ENCODE results near the gene TFRC. TPM values are rescaled to one million over a fixed set of nuclear protein-coding genes. Genes with fewer than 3 reads are reported as not detected.

The TFRC gene
- total RNA-seq, 1 experiment from 2014 or later, result 604 TPM

DNA sequence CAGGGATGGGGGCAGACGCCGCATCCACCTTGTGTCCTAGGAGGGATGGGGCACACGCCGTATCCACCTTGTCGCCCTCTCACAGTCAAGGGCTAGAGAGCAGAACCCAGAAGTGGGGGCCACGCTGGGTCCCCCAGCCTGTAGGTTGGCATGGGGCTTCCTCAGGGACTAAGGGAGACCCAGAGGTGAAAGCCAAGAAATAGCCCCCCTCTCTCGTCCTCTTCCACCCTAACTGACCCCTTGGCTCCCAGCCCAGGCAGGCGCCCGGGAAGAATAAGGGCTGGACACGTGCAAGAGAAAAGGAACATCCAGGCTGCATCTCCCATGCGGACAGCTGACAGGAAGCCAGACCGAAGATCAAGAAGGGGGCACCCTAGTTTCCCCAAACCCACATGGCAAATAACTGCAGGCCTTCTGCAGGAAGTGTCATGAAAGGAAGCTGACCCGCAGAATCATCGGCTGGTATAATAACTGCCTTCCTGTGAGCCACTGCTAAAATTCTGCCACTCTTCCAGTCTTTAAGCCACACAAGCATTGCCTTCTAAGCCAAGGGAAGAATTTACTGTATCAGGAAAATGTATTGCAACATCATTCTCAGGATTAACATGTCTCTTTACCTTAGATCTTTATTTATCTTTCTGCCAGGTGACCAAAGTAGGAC is 38.5 kb upstream of the TFRC start:
- no peak for ATAC-seq
- POLR2A ChIA-PET, result interaction anchor here (0.5 kb wide), 1 partner anchor 516 kb away, joined by 3 read pairs; no protein-coding TSS in a partner anchor
- H3K4me3 ChIP-seq (ENCODE audit: low read depth in 2 of 2, low read length in 2 of 2), result no peak overlapping the region
- TF ChIP-seq, protein P1, sequence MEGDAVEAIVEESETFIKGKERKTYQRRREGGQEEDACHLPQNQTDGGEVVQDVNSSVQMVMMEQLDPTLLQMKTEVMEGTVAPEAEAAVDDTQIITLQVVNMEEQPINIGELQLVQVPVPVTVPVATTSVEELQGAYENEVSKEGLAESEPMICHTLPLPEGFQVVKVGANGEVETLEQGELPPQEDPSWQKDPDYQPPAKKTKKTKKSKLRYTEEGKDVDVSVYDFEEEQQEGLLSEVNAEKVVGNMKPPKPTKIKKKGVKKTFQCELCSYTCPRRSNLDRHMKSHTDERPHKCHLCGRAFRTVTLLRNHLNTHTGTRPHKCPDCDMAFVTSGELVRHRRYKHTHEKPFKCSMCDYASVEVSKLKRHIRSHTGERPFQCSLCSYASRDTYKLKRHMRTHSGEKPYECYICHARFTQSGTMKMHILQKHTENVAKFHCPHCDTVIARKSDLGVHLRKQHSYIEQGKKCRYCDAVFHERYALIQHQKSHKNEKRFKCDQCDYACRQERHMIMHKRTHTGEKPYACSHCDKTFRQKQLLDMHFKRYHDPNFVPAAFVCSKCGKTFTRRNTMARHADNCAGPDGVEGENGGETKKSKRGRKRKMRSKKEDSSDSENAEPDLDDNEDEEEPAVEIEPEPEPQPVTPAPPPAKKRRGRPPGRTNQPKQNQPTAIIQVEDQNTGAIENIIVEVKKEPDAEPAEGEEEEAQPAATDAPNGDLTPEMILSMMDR (IDR thresholded peaks at IDR 0.05), result no peak
- TF ChIP-seq, protein P2, sequence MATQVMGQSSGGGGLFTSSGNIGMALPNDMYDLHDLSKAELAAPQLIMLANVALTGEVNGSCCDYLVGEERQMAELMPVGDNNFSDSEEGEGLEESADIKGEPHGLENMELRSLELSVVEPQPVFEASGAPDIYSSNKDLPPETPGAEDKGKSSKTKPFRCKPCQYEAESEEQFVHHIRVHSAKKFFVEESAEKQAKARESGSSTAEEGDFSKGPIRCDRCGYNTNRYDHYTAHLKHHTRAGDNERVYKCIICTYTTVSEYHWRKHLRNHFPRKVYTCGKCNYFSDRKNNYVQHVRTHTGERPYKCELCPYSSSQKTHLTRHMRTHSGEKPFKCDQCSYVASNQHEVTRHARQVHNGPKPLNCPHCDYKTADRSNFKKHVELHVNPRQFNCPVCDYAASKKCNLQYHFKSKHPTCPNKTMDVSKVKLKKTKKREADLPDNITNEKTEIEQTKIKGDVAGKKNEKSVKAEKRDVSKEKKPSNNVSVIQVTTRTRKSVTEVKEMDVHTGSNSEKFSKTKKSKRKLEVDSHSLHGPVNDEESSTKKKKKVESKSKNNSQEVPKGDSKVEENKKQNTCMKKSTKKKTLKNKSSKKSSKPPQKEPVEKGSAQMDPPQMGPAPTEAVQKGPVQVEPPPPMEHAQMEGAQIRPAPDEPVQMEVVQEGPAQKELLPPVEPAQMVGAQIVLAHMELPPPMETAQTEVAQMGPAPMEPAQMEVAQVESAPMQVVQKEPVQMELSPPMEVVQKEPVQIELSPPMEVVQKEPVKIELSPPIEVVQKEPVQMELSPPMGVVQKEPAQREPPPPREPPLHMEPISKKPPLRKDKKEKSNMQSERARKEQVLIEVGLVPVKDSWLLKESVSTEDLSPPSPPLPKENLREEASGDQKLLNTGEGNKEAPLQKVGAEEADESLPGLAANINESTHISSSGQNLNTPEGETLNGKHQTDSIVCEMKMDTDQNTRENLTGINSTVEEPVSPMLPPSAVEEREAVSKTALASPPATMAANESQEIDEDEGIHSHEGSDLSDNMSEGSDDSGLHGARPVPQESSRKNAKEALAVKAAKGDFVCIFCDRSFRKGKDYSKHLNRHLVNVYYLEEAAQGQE (IDR thresholded peaks at IDR 0.05; ENCODE audit: insufficient read depth in 1 of 2, low read depth in 2 of 2, low read length in 1 of 2), result no peak
- TF ChIP-seq TCF7L2 (IDR thresholded peaks at IDR 0.05; ENCODE audit: low read depth, low read length), result no peak
- CTCF ChIA-PET, result no interaction called here
- in situ Hi-C loops (cut with HindIII; ENCODE audit: low pct_unique_long_range_greater_than_20kb, low sequenced_read_pairs), result no loop called here
- H3K4me1 ChIP-seq (ENCODE audit: control insufficient read depth, insufficient read depth, low read length), result no peaks in the 10 kb centered on the region
- H3K27ac ChIP-seq (ENCODE audit: low read length), result no peak overlapping the region
- H3K36me3 ChIP-seq (ENCODE audit: control insufficient read depth, insufficient read depth, low read length), result no peaks in the 10 kb centered on the region
- H3K27me3 ChIP-seq (ENCODE audit: control insufficient read depth, insufficient read depth, low read length), result no peaks in the 10 kb centered on the region
- BruUV-seq (replicated peaks), result no TSS peak
- H3K9me3 ChIP-seq (ENCODE audit: control insufficient read depth, insufficient read depth, low read depth, low read length), result no peaks in the 10 kb centered on the region
- intact Hi-C loops (cut with micrococcal nuclease; ENCODE audit: unreplicated experiment), result no loop called here
- DNase-seq (ENCODE audit: low read depth, low spot score), result no peak

DNA sequence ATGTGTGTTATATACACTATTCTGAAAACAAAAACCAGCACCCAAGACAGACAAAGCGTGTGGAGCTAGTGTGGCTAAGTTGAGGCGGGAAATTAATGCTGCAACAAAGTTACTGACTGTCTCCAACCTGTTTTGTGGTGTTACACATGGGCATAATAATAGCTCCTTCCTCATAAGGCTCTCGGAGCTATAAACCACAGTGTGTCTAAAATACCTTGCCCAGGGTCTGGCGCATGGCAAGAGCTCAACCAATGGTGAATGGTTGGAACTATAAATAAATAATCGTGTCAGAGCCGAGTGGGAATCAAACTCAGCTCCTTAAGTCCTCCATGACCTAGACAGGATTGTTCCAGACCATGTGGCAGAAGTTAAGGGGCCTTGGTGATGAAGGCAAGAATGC is 35.9 kb upstream of the TFRC start:
- H3K27ac ChIP-seq (ENCODE audit: low read length), result no peak overlapping the region
- ChIA-PET CTCF (interaction anchor here (0.6 kb wide), 1 partner anchor 101 kb away, joined by 3 read pairs; no protein-coding TSS in a partner anchor), POLR2A (interaction anchor here (0.6 kb wide), 1 partner anchor 569 kb away, joined by 3 read pairs; no protein-coding TSS in a partner anchor)
- no peaks in the 10 kb centered on the region for H3K36me3 ChIP-seq (ENCODE audit: control insufficient read depth, insufficient read depth, low read length)
- DNase-seq (ENCODE audit: low read depth, low spot score) (no peak), ATAC-seq (no peak)
- H3K4me1 ChIP-seq (ENCODE audit: control insufficient read depth, insufficient read depth, low read length), result no peaks in the 10 kb centered on the region
- BruUV-seq (replicated peaks), result no TSS peak
- intact Hi-C loops (cut with micrococcal nuclease; ENCODE audit: unreplicated experiment) (no loop called here), in situ Hi-C loops (cut with HindIII; ENCODE audit: low pct_unique_long_range_greater_than_20kb, low sequenced_read_pairs) (no loop called here)
- H3K4me3 ChIP-seq (ENCODE audit: low read depth in 2 of 2, low read length in 2 of 2), result no peak overlapping the region
- no peaks in the 10 kb centered on the region for H3K27me3 ChIP-seq (ENCODE audit: control insufficient read depth, insufficient read depth, low read length)
- H3K9me3 ChIP-seq (ENCODE audit: control insufficient read depth, insufficient read depth, low read depth, low read length), result no peaks in the 10 kb centered on the region
- TF ChIP-seq, protein P1 (IDR thresholded peaks at IDR 0.05), result no peak

DNA sequence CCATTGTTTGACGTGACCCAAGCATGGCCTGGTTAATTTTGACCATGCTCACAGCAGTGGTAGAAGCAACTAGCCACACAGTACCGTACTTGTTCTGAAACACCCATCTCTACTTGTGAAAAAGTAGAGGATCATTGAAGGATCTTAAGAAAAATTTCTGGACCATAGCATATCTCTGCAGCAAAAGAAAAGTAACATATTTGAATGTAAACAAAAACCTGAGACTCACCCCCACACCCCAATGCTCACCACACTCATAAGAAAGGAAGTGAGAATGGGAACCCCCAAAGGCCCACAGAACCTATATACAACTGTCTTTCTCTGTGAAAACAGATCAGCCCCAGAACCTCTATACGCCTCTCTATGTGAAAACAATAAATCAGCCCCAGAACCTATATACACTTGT is 33.8 kb upstream of the TFRC start:
- Histone ChIP-seq H3K27ac (ENCODE audit: low read length) (no peak overlapping the region), H3K4me3 (ENCODE audit: low read depth in 2 of 2, low read length in 2 of 2) (no peak overlapping the region), H3K9me3 (ENCODE audit: control insufficient read depth, insufficient read depth, low read depth, low read length) (no peaks in the 10 kb centered on the region), H3K4me1 (ENCODE audit: control insufficient read depth, insufficient read depth, low read length) (no peaks in the 10 kb centered on the region), H3K27me3 (ENCODE audit: control insufficient read depth, insufficient read depth, low read length) (no peaks in the 10 kb centered on the region), H3K36me3 (ENCODE audit: control insufficient read depth, insufficient read depth, low read length) (no peaks in the 10 kb centered on the region)
- no peak for ATAC-seq
- in situ Hi-C loops (cut with HindIII; ENCODE audit: low pct_unique_long_range_greater_than_20kb, low sequenced_read_pairs), result no loop called here
- TF ChIP-seq, protein P1 (IDR thresholded peaks at IDR 0.05), result no peak
- TF ChIP-seq TCF7L2 (IDR thresholded peaks at IDR 0.05; ENCODE audit: low read depth, low read length) (no peak), SIN3A (IDR thresholded peaks at IDR 0.05; ENCODE audit: borderline replicate concordance, insufficient read depth, low read depth, low read length) (no peak), POLR2AphosphoS5 (IDR thresholded peaks at IDR 0.05; ENCODE audit: low read depth, low read length) (no peak)
- TF ChIP-seq, protein P2 (IDR thresholded peaks at IDR 0.05; ENCODE audit: insufficient read depth in 1 of 2, low read depth in 2 of 2, low read length in 1 of 2), result no peak
- no peak for DNase-seq (ENCODE audit: low read depth, low spot score)
- POLR2A ChIA-PET, result no interaction called here
- BruUV-seq (replicated peaks), result no TSS peak
- intact Hi-C loops (cut with micrococcal nuclease; ENCODE audit: unreplicated experiment), result no loop called here
- CTCF ChIA-PET, result no interaction called here

All from Panc1 (cell line).